ENCODE results near the gene TSR1. TPM values are rescaled to one million over a fixed set of nuclear protein-coding genes. Genes with fewer than 3 reads are reported as not detected.

TSR1 gene
- total and polyA plus RNA-seq, 7 donors, result 31.0 to 64.2 (median 50.9) TPM

- Histone ChIP-seq H3K9me3 (no peaks in the 10 kb centered on the region), H3K4me3 (no peak overlapping the region), H3K36me3 (ENCODE audit: insufficient read depth in 1 of 2, low read depth in 1 of 2) (no peaks in the 10 kb centered on the region), H3K27me3 (ENCODE audit: insufficient read depth in 3 of 3, low read length in 2 of 3) (no peaks in the 10 kb centered on the region), H3K27ac (no peak overlapping the region), H3K4me1 (peaks cover 18% of the 10 kb centered on the region)
- intact Hi-C loops (cut with DNase I), result no loop called here
- ATAC-seq (no peak), DNase-seq (peak in 1 of 2 donors; percentile 42)
- 93 to 98% (median 94%) methylated on average over 6 of the region's 6 CpGs for WGBS, 3 donors
- no peak for TF ChIP-seq CTCF (IDR thresholded peaks at IDR 0.05)
Observed at GRCh38 chr17:2351269-2351668, 15.0 kb upstream of the TSR1 start.

- Histone ChIP-seq H3K36me3 (ENCODE audit: insufficient read depth in 1 of 2, low read depth in 1 of 2) (peaks cover 0 to 17% of the 10 kb centered on the region in 2 donors), H3K27me3 (ENCODE audit: insufficient read depth in 3 of 3, low read length in 2 of 3) (no peaks in the 10 kb centered on the region), H3K4me3 (peak overlapping the region; percentile 13), H3K9me3 (no peaks in the 10 kb centered on the region), H3K4me1 (peaks cover 18% of the 10 kb centered on the region), H3K27ac (peak overlapping the region; percentile 68)
- peak; percentile 96 to 98 (median 97) for ATAC-seq
- TF ChIP-seq CTCF (IDR thresholded peaks at IDR 0.05), result no peak
- DNase-seq, result peak; percentile 71 to 88
- intact Hi-C loops (cut with DNase I), result no loop called here
- 53 to 55% (median 55%) methylated on average over 11 of the region's 11 CpGs for WGBS, 3 donors
Observed at GRCh38 chr17:2347805-2348685, 11.8 kb upstream of the TSR1 start.

- TF ChIP-seq CTCF (IDR thresholded peaks at IDR 0.05), result no peak
- intact Hi-C loops (cut with DNase I), result no loop called here
- no peak for DNase-seq
- Histone ChIP-seq H3K4me3 (no peak overlapping the region), H3K4me1 (peaks cover 18% of the 10 kb centered on the region), H3K9me3 (no peaks in the 10 kb centered on the region), H3K27me3 (ENCODE audit: insufficient read depth in 3 of 3, low read length in 2 of 3) (no peaks in the 10 kb centered on the region), H3K27ac (peak overlapping the region; percentile 68), H3K36me3 (ENCODE audit: insufficient read depth in 1 of 2, low read depth in 1 of 2) (peaks cover 3 to 27% of the 10 kb centered on the region in 2 donors)
- ATAC-seq, result no peak
- 93 to 96% (median 95%) methylated on average over 8 of the region's 8 CpGs for WGBS, 3 donors
Observed at GRCh38 chr17:2346475-2346874, 10.2 kb upstream of the TSR1 start.

- no peak for ATAC-seq
- Histone ChIP-seq H3K36me3 (ENCODE audit: insufficient read depth in 1 of 2, low read depth in 1 of 2) (peaks cover 3 to 30% of the 10 kb centered on the region in 2 donors), H3K4me3 (no peak overlapping the region), H3K27ac (no peak overlapping the region), H3K27me3 (ENCODE audit: insufficient read depth in 3 of 3, low read length in 2 of 3) (no peaks in the 10 kb centered on the region), H3K4me1 (peaks cover 18% of the 10 kb centered on the region), H3K9me3 (no peaks in the 10 kb centered on the region)
- intact Hi-C loops (cut with DNase I), result no loop called here
- no peak for TF ChIP-seq CTCF (IDR thresholded peaks at IDR 0.05)
- WGBS, 3 donors, result 83 to 88% (median 86%) methylated on average over 10 of the region's 10 CpGs
- no peak for DNase-seq
Observed at GRCh38 chr17:2344528-2344927, 8.3 kb upstream of the TSR1 start.
